ENCODE data around the gene SCAP. TPM values are rescaled to one million over a fixed set of nuclear protein-coding genes. Genes with fewer than 3 reads are reported as not detected.
A peak's percentile ranks its signal among the peaks of the same experiment; 100 is the strongest.

SCAP gene
- total and polyA plus RNA-seq, 2 of the 4 experiments (the other 2 are of a cell fraction), result 25.3 to 34.6 TPM

- no peak overlapping the region for H3K27ac ChIP-seq (ENCODE audit: insufficient read depth, low read length)
Measured at GRCh38 chr3:47404431-47404876, 71.3 kb downstream of the SCAP start.

More at GRCh38 chr3:47404431-47404876, 71.3 kb downstream of the SCAP start:
- Histone ChIP-seq H3K9me3 (ENCODE audit: control insufficient read depth, insufficient read depth, low read length) (no peaks in the 10 kb centered on the region), H3K36me3 (ENCODE audit: control insufficient read depth, insufficient read depth, low read length) (peaks cover 38% of the 10 kb centered on the region), H3K4me2 (ENCODE audit: low read depth, low read length) (no peak overlapping the region), H3K9me1 (ENCODE audit: insufficient read depth, low read length) (peaks cover 21% of the 10 kb centered on the region), H3K4ac (ENCODE audit: low read depth, low read length) (no peak overlapping the region), H3K23ac (ENCODE audit: low read depth, low read length) (no peak overlapping the region), H4K20me1 (ENCODE audit: insufficient read depth, low read length) (peaks cover 45% of the 10 kb centered on the region), H2AK5ac (ENCODE audit: low read depth, low read length) (peak overlapping the region; percentile 39; the same call in 1 of the 2 replicates), H4K5ac (ENCODE audit: low read depth, low read length) (no peak overlapping the region; the same call in 1 of the 2 replicates), H4K91ac (ENCODE audit: insufficient read depth, low read depth, low read length) (no peak overlapping the region), H3K79me1 (ENCODE audit: low read depth in 1 of 2, low read length in 2 of 2) (peaks cover 27 to 50% of the 10 kb centered on the region in 2 experiments), H2BK5ac (ENCODE audit: low read depth, low read length, poor library complexity, severe bottlenecking) (no peak overlapping the region), H2BK20ac (ENCODE audit: low read depth, low read length) (no peak overlapping the region), H2AK9ac (replicated peaks; ENCODE audit: low read depth, low read length, poor library complexity) (peak overlapping the region; percentile 21), H3K4me3 (ENCODE audit: insufficient read depth, low read depth, low read length) (no peak overlapping the region), H3K14ac (replicated peaks; ENCODE audit: low read depth, low read length) (no peak overlapping the region), H4K8ac (ENCODE audit: low read depth in 2 of 2, low read length in 2 of 2) (no peak overlapping the region), H2BK15ac (ENCODE audit: low read depth, low read length) (no peak overlapping the region), H3K27me3 (ENCODE audit: control insufficient read depth, insufficient read depth, low read length) (no peaks in the 10 kb centered on the region), H3K18ac (ENCODE audit: low read depth, low read length) (no peak overlapping the region), H3K4me1 (ENCODE audit: control insufficient read depth, insufficient read depth, low read length) (peaks cover 11% of the 10 kb centered on the region; the same call in 1 of the 2 replicates), H2AFZ (replicated peaks; ENCODE audit: low read length, poor library complexity) (no peak overlapping the region), H2BK120ac (ENCODE audit: low read depth, low read length) (no peak overlapping the region), H3K56ac (ENCODE audit: extremely low read depth, insufficient read depth, low read length) (no peak overlapping the region), H3K9ac (ENCODE audit: low read depth, low read length) (no peak overlapping the region)
- no CpG with 5 or more reads among the region's 13 CpGs for WGBS, 2 experiments (ENCODE audit: extremely low coverage in 2 of 2, insufficient read length in 1 of 2)
- POLR2A ChIA-PET (ENCODE audit: unreplicated experiment), result no interaction called here
- CTCF ChIA-PET, result interaction anchor here (1.4 kb wide), 1 partner anchor 10 kb away, joined by 4 read pairs; no protein-coding TSS in a partner anchor
- ATAC-seq (ENCODE audit: low read depth), result peak; percentile 3; the same call in 1 of the 2 replicates
- in situ Hi-C loops (cut with MboI; ENCODE audit: low sequenced_read_pairs) (no loop called here), dilution Hi-C loops (cut with HindIII; ENCODE audit: low sequenced_read_pairs, unreplicated experiment) (no loop called here), intact Hi-C loops (cut with micrococcal nuclease) (no loop called here)
- TF ChIP-seq NFE2L2 (IDR thresholded peaks at IDR 0.05; ENCODE audit: low read depth, low read length) (no peak), SMC3 (IDR thresholded peaks at IDR 0.05; ENCODE audit: low read depth, low read length) (no peak), MAFK (IDR thresholded peaks at IDR 0.05; ENCODE audit: low read depth, low read length) (no peak), CEBPB (IDR thresholded peaks at IDR 0.05; ENCODE audit: low read depth, low read length) (no peak), MXI1 (IDR thresholded peaks at IDR 0.05; ENCODE audit: borderline replicate concordance, low read depth, low read length) (no peak), BHLHE40 (IDR thresholded peaks at IDR 0.05; ENCODE audit: low read depth, low read length) (no peak)
- DNase-seq, result no peak
- no TSS peak for BruUV-seq (replicated peaks)

Data from IMR-90 (cell line).